IPS DF 4.7 (cell line): Measurements from ENCODE around the gene DLG2.
"Not testable (repeated sequence)": the region's sequence is repeated elsewhere in the genome, so short reads cannot be mapped to it uniquely, and the experiment has no call there.

Experiments used
- DNase-seq: peaks from one replicate; pipeline ENCODE4 v3.0.0-alpha.2; 2013; ENCODE audit warnings: low spot score; ENCODE audit errors: extremely low read depth

The DLG2 gene

GRCh38 chr11:84398017-84398626, 1229.0 kb downstream of the DLG2 start:
- DNase-seq, result no peak

- DNase-seq, result no peak
Observed at GRCh38 chr11:84396521-84396920, 1230.6 kb downstream of the DLG2 start.

- DNase-seq, result no peak
Observed at GRCh38 chr11:84390441-84391078, 1236.6 kb downstream of the DLG2 start.

- DNase-seq, result no peak
Observed at GRCh38 chr11:84389696-84390095, 1237.4 kb downstream of the DLG2 start.

GRCh38 chr11:84384731-84385130, 1242.4 kb downstream of the DLG2 start:
- DNase-seq, result no peak

- no peak for DNase-seq
Observed at GRCh38 chr11:84383576-84383975, 1243.6 kb downstream of the DLG2 start.

GRCh38 chr11:84381666-84382065, 1245.5 kb downstream of the DLG2 start:
- DNase-seq, result no peak

GRCh38 chr11:84372381-84372950, 1254.7 kb downstream of the DLG2 start:
- DNase-seq, result no peak

- no peak for DNase-seq
Observed at GRCh38 chr11:84358034-84358433, 1269.1 kb downstream of the DLG2 start.

GRCh38 chr11:84355911-84356310, 1271.2 kb downstream of the DLG2 start:
- no peak for DNase-seq

- DNase-seq, result no peak
Observed at GRCh38 chr11:84345597-84345996, 1281.5 kb downstream of the DLG2 start.

GRCh38 chr11:84345027-84345426, 1282.1 kb downstream of the DLG2 start:
- DNase-seq, result no peak

- no peak for DNase-seq
Observed at GRCh38 chr11:84339796-84340195, 1287.3 kb downstream of the DLG2 start.

GRCh38 chr11:84333221-84333620, 1293.9 kb downstream of the DLG2 start:
- no peak for DNase-seq

GRCh38 chr11:84322211-84322610, 1304.9 kb downstream of the DLG2 start:
- no peak for DNase-seq

- no peak for DNase-seq
Observed at GRCh38 chr11:84319863-84320262, 1307.3 kb downstream of the DLG2 start.

- no peak for DNase-seq
Observed at GRCh38 chr11:84316866-84317555, 1310.1 kb downstream of the DLG2 start.

GRCh38 chr11:84313830-84314359, 1313.2 kb downstream of the DLG2 start:
- DNase-seq, result no peak

GRCh38 chr11:84310268-84310667, 1316.9 kb downstream of the DLG2 start:
- DNase-seq, result no peak

GRCh38 chr11:84308491-84308890, 1318.7 kb downstream of the DLG2 start:
- not testable (repeated sequence) for DNase-seq

GRCh38 chr11:84300092-84300491, 1327.1 kb downstream of the DLG2 start:
- no peak for DNase-seq

- DNase-seq, result no peak
Observed at GRCh38 chr11:84297570-84297969, 1329.6 kb downstream of the DLG2 start.
